ENCODE measurements around the gene SLC26A6.

DNA sequence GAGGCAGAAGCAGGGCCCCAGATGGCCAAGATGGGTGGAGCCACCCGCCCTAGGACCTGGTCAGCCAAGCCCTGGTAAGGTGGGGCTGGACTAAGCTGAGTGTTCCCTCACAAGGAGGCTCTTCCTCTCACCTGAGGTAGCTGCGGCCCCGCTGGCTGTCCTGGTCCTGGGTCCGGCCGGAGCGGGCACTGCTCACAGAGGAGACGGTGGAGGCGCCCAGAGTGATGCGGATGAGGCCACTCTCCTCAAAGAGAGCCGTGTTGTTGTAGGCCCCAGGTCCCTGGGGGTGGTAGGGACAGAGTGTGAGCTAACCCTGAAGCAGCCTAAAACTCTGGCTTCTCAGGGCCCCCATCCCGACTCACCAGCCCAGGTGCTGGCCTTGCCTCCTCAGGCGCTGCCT, 7.3 kb upstream of the SLC26A6 start:
- TF ChIP-seq EZH2 (IDR thresholded peaks at IDR 0.05; ENCODE audit: low read length, unreplicated experiment) (no peak), EZH2phosphoT487 (IDR thresholded peaks at IDR 0.05; ENCODE audit: borderline replicate concordance, low read length) (no peak)
- TF ChIP-seq, protein P1, sequence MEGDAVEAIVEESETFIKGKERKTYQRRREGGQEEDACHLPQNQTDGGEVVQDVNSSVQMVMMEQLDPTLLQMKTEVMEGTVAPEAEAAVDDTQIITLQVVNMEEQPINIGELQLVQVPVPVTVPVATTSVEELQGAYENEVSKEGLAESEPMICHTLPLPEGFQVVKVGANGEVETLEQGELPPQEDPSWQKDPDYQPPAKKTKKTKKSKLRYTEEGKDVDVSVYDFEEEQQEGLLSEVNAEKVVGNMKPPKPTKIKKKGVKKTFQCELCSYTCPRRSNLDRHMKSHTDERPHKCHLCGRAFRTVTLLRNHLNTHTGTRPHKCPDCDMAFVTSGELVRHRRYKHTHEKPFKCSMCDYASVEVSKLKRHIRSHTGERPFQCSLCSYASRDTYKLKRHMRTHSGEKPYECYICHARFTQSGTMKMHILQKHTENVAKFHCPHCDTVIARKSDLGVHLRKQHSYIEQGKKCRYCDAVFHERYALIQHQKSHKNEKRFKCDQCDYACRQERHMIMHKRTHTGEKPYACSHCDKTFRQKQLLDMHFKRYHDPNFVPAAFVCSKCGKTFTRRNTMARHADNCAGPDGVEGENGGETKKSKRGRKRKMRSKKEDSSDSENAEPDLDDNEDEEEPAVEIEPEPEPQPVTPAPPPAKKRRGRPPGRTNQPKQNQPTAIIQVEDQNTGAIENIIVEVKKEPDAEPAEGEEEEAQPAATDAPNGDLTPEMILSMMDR (conservative IDR thresholded peaks at IDR 0.05; ENCODE audit: low read depth, low read length): no peak
